Measurements from ENCODE around the gene MRPS12.

MRPS12 gene

DNA sequence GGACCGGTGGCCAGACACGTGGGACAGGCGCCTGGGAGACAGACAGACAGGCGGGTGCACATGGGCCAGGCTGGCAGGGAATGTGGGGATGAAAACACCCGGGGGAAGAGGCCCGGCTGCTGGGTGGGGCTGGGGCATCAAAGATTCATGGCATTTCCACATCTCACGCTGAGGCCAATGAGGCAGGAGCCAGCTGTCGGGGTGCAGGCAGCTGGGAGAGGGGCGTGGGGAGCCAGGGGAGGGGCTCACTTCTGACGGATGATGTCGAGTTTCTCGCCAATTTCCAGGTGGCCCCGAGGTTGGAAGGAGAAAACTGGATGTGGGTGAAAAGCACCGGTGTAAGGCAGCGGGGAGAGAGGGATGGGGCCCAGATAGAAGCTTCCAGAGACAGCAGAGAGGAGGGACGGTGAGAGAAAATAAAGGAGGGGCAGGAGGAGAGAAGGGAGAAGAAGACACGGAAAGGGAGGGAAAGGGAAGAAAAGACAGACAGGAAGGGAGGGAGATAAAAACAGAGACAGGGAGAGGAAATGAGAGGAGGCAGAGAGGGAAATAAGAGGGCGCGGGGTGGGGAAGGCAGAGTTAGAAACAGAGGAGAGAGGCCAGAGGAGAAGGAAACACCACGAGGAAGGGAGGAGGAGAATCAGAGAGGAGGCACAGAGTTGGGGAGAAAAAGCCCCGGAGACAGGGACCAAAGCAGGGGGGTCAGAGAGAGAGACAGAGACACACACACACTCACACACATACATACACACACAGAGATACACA is 10.7 kb upstream of the MRPS12 start:
- TF ChIP-seq ZFX (IDR thresholded peaks at IDR 0.05) = no peak
- TF ChIP-seq, protein P1, sequence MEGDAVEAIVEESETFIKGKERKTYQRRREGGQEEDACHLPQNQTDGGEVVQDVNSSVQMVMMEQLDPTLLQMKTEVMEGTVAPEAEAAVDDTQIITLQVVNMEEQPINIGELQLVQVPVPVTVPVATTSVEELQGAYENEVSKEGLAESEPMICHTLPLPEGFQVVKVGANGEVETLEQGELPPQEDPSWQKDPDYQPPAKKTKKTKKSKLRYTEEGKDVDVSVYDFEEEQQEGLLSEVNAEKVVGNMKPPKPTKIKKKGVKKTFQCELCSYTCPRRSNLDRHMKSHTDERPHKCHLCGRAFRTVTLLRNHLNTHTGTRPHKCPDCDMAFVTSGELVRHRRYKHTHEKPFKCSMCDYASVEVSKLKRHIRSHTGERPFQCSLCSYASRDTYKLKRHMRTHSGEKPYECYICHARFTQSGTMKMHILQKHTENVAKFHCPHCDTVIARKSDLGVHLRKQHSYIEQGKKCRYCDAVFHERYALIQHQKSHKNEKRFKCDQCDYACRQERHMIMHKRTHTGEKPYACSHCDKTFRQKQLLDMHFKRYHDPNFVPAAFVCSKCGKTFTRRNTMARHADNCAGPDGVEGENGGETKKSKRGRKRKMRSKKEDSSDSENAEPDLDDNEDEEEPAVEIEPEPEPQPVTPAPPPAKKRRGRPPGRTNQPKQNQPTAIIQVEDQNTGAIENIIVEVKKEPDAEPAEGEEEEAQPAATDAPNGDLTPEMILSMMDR (conservative IDR thresholded peaks at IDR 0.05) = no peak
- H3K27ac ChIP-seq = no peak overlapping the region

- TF ChIP-seq, protein P1 (conservative IDR thresholded peaks at IDR 0.05) = no peak
- no peak for TF ChIP-seq ZFX (IDR thresholded peaks at IDR 0.05)
- H3K27ac ChIP-seq = no peak overlapping the region
Observed at GRCh38 chr19:38920602-38921419, 9.9 kb upstream of the MRPS12 start.

DNA sequence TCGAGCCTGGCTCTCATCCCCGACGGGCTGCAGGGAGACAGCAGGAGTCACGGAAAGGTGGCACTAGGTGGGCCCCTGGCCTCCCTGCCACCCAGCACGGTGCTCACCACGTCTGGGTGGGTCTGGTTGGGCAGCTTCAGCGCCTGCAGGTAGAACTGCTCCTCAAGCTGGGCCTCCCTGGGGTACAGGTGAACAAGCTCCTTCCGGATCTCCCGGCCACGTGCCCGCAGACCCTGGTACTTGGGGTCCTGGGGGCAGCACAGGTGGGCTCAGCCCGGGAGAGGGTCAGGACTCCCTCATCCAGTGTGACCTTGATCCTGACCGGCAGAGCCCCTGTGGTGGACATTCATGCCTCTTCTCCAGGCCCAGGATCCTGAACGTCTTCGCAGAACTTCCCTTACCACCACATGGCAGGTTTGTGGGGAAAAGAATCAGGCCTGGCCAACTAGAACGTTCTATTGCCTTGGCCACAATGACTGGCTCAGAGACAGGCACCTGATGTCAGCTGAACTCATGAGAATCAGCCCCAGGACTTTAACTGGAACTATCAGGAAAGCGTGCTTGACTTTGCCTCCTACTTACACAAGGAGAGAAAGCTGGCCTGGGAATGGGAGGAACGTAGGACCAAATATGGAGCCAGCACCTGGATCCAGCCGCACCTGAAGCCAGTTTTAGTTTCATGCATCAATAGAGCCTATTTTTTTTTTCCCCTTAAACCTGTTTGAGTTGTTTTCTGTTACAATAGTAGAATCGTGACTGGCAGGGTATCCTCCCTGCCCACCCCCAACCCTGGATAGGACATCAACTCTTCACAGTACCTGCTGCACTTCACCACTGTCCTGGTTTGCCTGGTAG is 9.1 kb upstream of the MRPS12 start:
- no peak overlapping the region for H3K27ac ChIP-seq
- TF ChIP-seq ZFX (IDR thresholded peaks at IDR 0.05) = no peak
- TF ChIP-seq, protein P1 (conservative IDR thresholded peaks at IDR 0.05) = no peak

DNA sequence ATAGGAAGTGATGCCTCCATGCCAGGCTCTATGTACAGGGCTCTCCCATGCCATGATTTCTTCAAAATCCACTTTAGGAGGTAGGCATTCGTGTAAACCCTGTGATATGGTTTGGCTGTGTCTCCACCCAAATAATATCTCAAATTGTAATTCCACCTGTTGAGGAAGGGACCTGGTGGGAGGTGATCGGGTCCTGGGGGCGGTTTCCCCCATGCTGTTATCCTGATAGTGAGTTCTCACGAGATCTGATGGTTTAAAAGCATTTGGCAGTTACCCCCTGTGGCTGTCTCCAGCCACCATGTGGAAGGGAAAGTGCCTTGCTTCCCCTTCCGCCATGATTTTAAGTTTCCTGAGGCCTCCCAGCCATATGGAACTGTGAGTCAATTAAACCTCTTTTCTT is 8.3 kb upstream of the MRPS12 start:
- TF ChIP-seq, protein P1 (conservative IDR thresholded peaks at IDR 0.05) = no peak
- H3K27ac ChIP-seq = no peak overlapping the region

- TF ChIP-seq, protein P1 (conservative IDR thresholded peaks at IDR 0.05) = no peak
- no peak for TF ChIP-seq ZFX (IDR thresholded peaks at IDR 0.05)
- H3K27ac ChIP-seq = no peak overlapping the region
Observed at GRCh38 chr19:38924388-38924787, 6.4 kb upstream of the MRPS12 start.

DNA sequence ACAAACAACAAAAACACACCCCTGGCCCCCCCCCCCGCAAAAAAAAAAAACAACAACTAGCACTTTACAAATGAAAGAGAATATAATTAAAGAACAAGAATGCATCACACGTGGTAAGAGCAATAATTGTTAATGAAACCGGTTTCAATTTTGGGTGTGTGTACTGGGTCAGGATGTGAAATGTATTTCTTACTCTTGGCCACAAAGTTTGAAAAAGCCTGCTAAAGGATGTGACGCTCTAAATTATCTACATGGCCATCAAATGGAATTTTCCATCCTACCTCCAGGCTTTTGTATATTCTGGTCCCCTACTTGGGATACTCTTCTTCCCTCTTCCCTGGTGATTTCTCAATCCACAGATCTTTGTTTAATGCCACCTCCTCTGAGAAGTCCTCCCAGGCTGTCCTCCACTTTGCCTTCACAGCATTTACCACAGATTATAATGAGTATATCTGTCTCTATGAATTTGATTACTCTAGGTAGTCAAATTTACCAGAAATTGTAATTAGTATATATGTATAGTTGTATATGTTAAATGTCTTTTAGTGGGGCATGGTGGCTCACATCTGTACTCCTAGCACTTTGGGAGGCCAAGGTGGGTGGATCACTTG is 2.2 kb upstream of the MRPS12 start:
- no peak for TF ChIP-seq ZFX (IDR thresholded peaks at IDR 0.05)
- TF ChIP-seq, protein P1 (conservative IDR thresholded peaks at IDR 0.05) = no peak
- H3K27ac ChIP-seq = no peak overlapping the region
